ENCODE results near the gene BTBD2.
A peak's percentile ranks its signal among the peaks of the same experiment; 100 is the strongest.
"Not testable (repeated sequence)": the region's sequence is repeated elsewhere in the genome, so short reads cannot be mapped to it uniquely, and the experiment has no call there.

BTBD2 gene

DNA sequence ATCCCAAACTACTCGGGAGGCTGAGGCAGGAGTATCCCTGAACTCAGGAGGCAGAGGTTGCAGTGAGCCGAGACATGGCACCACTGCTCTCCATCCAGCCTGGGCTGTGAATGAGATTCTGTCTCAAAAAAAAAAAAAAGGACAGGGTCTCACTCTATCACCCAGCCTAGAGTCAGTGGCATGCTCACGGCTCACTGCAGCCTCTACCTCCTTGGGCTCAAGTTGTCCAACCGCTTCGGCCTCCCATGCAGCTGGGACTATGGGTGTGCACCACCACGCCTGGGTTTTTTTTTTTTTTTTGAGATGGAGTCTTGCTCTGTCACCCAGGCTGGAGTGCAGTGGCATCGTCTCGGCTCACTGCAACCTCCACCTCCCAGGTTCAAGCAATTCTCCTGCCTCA is 20.9 kb upstream of the BTBD2 start:
- H3K9me3 ChIP-seq (ENCODE audit: control insufficient read depth, insufficient read depth, low read length): no peaks in the 10 kb centered on the region
- H3K4me3 ChIP-seq (ENCODE audit: low read depth, low read length): no peak overlapping the region
- no peaks in the 10 kb centered on the region for H3K27me3 ChIP-seq (ENCODE audit: control insufficient read depth, insufficient read depth, low read length)
- no peak overlapping the region for H3K9ac ChIP-seq (ENCODE audit: low read depth, low read length)
- H3K27ac ChIP-seq (ENCODE audit: low read depth, low read length): no peak overlapping the region
- H3K36me3 ChIP-seq (ENCODE audit: control insufficient read depth, insufficient read depth, low read length): peaks cover 33% of the 10 kb centered on the region
- H3K4me1 ChIP-seq (ENCODE audit: control insufficient read depth, insufficient read depth, low read length): no peaks in the 10 kb centered on the region; the same call in 1 of the 2 replicates

DNA sequence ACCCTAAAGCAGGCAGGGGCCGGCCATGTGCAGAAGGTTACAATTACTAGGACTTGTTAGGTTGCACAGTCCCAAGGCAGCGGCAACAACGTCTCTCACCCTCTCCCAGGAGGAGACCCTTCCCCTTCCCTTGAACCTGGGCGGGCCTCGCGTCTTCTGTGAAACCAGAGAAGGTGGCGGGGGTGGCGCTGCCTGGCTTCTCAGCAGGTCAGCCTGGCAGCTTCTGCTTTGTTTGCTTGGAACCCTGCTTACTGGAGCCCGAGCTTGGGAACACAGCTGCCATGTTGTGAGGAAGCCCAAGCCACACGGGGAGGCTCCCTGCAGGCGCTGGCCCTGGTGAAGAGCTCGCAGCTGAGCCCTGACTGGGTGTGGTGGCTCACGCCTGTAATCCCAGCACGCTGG is 20.1 kb upstream of the BTBD2 start:
- Histone ChIP-seq H3K9ac (ENCODE audit: low read depth, low read length) (no peak overlapping the region), H3K27me3 (ENCODE audit: control insufficient read depth, insufficient read depth, low read length) (no peaks in the 10 kb centered on the region), H3K4me3 (ENCODE audit: low read depth, low read length) (no peak overlapping the region), H3K27ac (ENCODE audit: low read depth, low read length) (no peak overlapping the region), H3K4me1 (ENCODE audit: control insufficient read depth, insufficient read depth, low read length) (no peaks in the 10 kb centered on the region; the same call in 1 of the 2 replicates), H3K9me3 (ENCODE audit: control insufficient read depth, insufficient read depth, low read length) (no peaks in the 10 kb centered on the region), H3K36me3 (ENCODE audit: control insufficient read depth, insufficient read depth, low read length) (peaks cover 25% of the 10 kb centered on the region)

DNA sequence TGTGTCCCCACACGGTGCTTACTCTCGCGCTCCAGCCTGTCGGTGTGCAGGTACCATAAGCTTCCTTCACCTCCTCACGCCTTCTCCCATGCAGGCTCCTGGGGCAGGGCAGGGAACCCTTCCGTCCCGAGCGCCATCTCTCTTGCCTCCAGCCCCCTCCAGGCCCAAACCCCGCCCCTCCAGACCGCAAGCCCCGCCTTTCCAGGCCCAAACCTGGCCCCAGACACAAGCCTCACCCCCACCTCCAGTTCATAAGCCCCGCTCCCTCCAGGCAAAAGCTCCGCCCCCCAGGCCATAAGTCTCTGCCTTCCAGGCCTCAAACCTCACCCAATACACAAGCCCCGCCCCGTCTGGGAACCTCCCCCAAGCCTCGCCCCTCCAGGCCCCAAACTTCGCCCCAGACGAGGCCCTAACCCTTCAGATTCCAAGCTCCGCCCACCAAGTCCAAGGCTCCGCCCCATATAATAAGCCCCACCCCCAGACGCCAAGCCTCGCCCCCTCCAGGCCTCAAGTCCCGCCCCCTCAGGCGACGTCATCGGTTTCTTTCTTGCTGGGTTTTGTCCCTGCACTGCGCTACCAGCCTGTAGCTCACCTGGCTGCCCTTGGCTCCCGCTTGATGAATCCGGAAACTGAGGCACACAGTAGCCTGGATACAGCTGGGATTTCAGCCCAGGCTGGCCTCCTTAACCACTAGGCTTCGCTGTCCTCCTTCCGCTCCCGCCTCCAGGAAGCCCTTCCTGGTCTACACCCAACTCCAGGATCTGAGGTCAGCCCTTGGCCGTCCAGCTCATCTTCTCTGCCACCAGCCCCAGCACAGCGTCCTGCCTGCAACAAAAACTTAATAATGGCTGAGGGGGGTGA is 19.4 kb upstream of the BTBD2 start:
- Histone ChIP-seq H3K36me3 (ENCODE audit: control insufficient read depth, insufficient read depth, low read length) (peaks cover 19% of the 10 kb centered on the region), H3K4me3 (ENCODE audit: low read depth, low read length) (no peak overlapping the region), H3K4me1 (ENCODE audit: control insufficient read depth, insufficient read depth, low read length) (no peaks in the 10 kb centered on the region; the same call in 1 of the 2 replicates), H3K27ac (ENCODE audit: low read depth, low read length) (no peak overlapping the region), H3K9ac (ENCODE audit: low read depth, low read length) (no peak overlapping the region), H3K27me3 (ENCODE audit: control insufficient read depth, insufficient read depth, low read length) (no peaks in the 10 kb centered on the region), H3K9me3 (ENCODE audit: control insufficient read depth, insufficient read depth, low read length) (no peaks in the 10 kb centered on the region)

DNA sequence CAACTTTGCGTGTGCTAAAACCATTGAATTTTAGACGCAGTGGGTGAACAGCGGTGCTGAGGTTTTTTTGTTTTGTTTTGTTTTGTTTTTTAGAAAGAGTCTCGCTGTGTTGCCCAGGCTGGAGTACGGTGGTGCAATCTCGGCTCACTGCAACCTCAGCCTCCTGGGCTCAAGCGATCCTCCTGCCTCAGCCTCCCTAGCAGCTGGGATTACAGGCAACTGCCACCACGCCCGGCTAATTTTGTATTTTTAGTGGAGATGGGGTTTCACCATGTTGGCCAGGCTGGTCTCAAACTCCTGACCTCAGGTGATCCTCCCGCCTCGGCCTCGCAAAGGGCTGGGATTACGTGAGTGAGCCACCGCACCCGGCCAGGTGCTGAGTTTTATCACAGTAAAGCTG is 18.7 kb upstream of the BTBD2 start:
- not testable (repeated sequence) for H3K9me3 ChIP-seq (ENCODE audit: control insufficient read depth, insufficient read depth, low read length); H3K27ac ChIP-seq (ENCODE audit: low read depth, low read length); H3K27me3 ChIP-seq (ENCODE audit: control insufficient read depth, insufficient read depth, low read length); H3K4me1 ChIP-seq (ENCODE audit: control insufficient read depth, insufficient read depth, low read length); H3K9ac ChIP-seq (ENCODE audit: low read depth, low read length); H3K4me3 ChIP-seq (ENCODE audit: low read depth, low read length)
- H3K36me3 ChIP-seq (ENCODE audit: control insufficient read depth, insufficient read depth, low read length): peaks cover 11% of the 10 kb centered on the region

DNA sequence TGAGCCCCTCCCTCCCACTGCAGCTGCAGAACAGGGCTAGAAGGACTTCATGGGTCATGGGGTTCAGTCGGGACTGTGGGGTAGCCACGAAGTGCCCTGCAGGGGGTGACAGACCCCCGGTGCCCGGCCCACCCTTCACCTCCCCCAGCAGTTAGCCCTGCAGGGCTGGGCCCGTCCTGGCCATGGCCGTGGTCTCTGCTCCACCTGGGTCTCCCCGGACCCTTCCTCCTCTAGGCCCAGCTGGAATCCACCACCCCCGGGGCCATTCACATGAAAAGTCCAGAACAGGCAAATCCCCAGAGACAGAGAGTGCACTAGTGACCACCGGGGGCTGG is 18.3 kb upstream of the BTBD2 start:
- Histone ChIP-seq H3K36me3 (ENCODE audit: control insufficient read depth, insufficient read depth, low read length) (peaks cover 7% of the 10 kb centered on the region), H3K27me3 (ENCODE audit: control insufficient read depth, insufficient read depth, low read length) (no peaks in the 10 kb centered on the region), H3K9me3 (ENCODE audit: control insufficient read depth, insufficient read depth, low read length) (no peaks in the 10 kb centered on the region), H3K4me1 (ENCODE audit: control insufficient read depth, insufficient read depth, low read length) (no peaks in the 10 kb centered on the region; the same call in 1 of the 2 replicates), H3K4me3 (ENCODE audit: low read depth, low read length) (no peak overlapping the region), H3K27ac (ENCODE audit: low read depth, low read length) (no peak overlapping the region), H3K9ac (ENCODE audit: low read depth, low read length) (no peak overlapping the region)

DNA sequence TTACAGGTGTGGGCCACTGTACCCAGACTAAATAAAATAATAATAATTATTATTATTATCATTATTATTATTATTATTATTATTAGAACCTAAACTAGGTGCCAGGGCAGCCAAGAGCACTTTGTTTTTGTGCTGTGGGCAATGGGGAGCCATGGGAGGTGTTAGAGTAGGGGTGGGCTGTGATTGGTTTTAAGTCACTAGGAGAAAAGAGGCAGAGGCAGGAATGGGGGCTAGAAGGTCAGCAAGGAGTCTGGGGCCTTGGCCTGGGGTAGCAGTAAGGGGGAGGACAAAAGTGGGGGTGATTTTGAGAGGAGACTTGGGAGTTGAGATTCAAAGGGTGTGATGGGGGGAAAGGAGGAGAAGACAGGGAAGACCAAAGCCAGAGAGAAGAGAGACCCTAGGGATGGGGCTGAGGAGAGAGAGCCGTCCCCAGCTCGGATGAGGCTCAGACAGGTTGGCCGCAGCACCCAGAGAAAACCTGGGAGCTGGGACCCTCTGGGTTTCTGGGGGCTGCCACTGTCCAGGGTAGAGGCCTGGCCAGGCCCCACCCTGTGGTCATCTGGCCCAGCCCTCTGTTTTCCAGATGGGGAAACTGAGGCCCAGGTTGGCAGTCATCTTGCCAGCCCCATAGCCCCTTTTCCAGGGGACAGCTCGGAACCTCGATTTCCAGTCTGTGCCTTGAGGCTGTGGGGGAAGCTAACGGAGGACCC is 17.8 kb upstream of the BTBD2 start:
- H3K36me3 ChIP-seq (ENCODE audit: control insufficient read depth, insufficient read depth, low read length): 0 out of 2 replicates have a peak, but pooled peaks cover 2% of the 10 kb centered on the region
- no peak overlapping the region for H3K27ac ChIP-seq (ENCODE audit: low read depth, low read length)
- no peak overlapping the region for H3K9ac ChIP-seq (ENCODE audit: low read depth, low read length)
- H3K9me3 ChIP-seq (ENCODE audit: control insufficient read depth, insufficient read depth, low read length): no peaks in the 10 kb centered on the region
- no peak overlapping the region for H3K4me3 ChIP-seq (ENCODE audit: low read depth, low read length)
- no peaks in the 10 kb centered on the region for H3K27me3 ChIP-seq (ENCODE audit: control insufficient read depth, insufficient read depth, low read length)
- H3K4me1 ChIP-seq (ENCODE audit: control insufficient read depth, insufficient read depth, low read length): no peaks in the 10 kb centered on the region; the same call in 1 of the 2 replicates

DNA sequence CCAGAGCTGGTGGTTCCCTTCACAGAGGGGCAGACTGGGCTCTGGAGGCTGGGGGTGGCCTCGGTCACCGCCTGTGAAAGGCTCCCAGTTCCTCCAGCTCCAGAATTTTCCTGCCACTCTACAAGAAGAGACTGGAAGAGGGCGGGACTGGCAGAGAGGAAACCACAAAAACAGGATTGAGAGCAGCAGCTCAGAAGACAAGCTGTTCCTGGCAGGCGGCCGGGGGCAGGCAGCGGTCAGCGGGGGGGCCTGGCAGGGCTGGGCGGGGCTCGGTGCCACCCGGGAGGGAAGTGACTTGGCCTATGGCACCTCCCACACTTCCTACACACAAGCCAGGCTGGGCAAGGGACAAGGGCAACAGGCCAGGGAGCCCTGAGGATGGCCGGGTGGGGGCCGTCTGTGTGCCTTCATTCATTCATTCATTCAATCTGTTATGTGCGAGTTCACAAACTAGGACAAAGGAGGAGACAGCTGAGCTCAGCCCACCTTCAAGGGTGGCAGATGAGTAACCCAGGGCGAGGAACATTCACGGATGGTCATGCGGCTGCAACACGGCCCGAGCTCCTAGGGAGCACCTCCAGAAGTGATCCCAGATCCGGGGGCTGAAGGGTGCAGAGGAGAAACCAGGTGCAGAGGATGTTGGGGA is 16.9 kb upstream of the BTBD2 start:
- Histone ChIP-seq H3K4me3 (ENCODE audit: low read depth, low read length) (no peak overlapping the region), H3K4me1 (ENCODE audit: control insufficient read depth, insufficient read depth, low read length) (no peaks in the 10 kb centered on the region; the same call in 1 of the 2 replicates), H3K36me3 (ENCODE audit: control insufficient read depth, insufficient read depth, low read length) (no peaks in the 10 kb centered on the region), H3K9me3 (ENCODE audit: control insufficient read depth, insufficient read depth, low read length) (no peaks in the 10 kb centered on the region), H3K27ac (ENCODE audit: low read depth, low read length) (peak overlapping the region; percentile 55), H3K9ac (ENCODE audit: low read depth, low read length) (no peak overlapping the region), H3K27me3 (ENCODE audit: control insufficient read depth, insufficient read depth, low read length) (no peaks in the 10 kb centered on the region)

DNA sequence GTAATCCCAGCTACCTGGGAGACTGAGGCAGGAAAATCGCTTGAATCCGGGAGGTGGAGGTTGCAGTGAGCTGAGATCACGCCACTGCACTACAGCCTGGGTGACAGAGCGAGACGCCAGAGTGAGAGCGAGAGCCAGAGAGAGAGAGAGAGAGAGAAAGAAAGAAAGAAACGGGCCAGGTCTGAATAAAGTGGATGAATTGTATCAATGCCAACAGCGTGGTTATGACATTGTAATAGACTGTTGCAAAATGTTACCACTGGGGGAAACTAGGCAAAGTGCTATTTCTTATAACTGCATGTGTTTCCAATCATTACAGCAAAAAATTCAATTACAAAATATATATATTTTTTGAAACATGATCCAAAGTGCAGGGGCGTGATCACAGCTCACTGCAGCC is 11.8 kb upstream of the BTBD2 start:
- Histone ChIP-seq H3K27ac (ENCODE audit: low read depth, low read length) (no peak overlapping the region), H3K4me3 (ENCODE audit: low read depth, low read length) (no peak overlapping the region), H3K27me3 (ENCODE audit: control insufficient read depth, insufficient read depth, low read length) (no peaks in the 10 kb centered on the region), H3K9ac (ENCODE audit: low read depth, low read length) (no peak overlapping the region), H3K9me3 (ENCODE audit: control insufficient read depth, insufficient read depth, low read length) (no peaks in the 10 kb centered on the region; the same call in 1 of the 2 replicates), H3K36me3 (ENCODE audit: control insufficient read depth, insufficient read depth, low read length) (no peaks in the 10 kb centered on the region), H3K4me1 (ENCODE audit: control insufficient read depth, insufficient read depth, low read length) (no peaks in the 10 kb centered on the region; the same call in 1 of the 2 replicates)

DNA sequence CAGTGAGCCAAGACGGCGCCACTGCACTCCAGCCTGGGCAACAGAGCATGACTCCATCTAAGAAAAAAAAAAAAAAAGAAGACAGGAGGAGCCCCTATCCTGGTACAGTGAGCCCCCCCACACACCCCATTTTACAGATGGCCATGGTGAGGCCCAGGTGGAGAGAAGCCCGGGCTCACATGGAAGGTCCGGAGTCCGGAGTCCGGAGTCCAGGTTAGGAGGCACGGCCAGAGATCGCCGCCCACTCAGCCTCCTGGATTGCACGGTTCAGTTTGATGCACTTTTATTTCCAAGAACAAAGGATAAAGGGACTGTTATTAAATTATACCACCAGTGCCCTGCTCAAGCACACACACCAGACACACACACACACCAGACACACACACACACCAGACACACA is 11.3 kb upstream of the BTBD2 start:
- Histone ChIP-seq H3K4me1 (ENCODE audit: control insufficient read depth, insufficient read depth, low read length) (no peaks in the 10 kb centered on the region), H3K9ac (ENCODE audit: low read depth, low read length) (no peak overlapping the region), H3K4me3 (ENCODE audit: low read depth, low read length) (no peak overlapping the region), H3K27ac (ENCODE audit: low read depth, low read length) (no peak overlapping the region), H3K36me3 (ENCODE audit: control insufficient read depth, insufficient read depth, low read length) (no peaks in the 10 kb centered on the region), H3K27me3 (ENCODE audit: control insufficient read depth, insufficient read depth, low read length) (no peaks in the 10 kb centered on the region), H3K9me3 (ENCODE audit: control insufficient read depth, insufficient read depth, low read length) (no peaks in the 10 kb centered on the region; the same call in 1 of the 2 replicates)

DNA sequence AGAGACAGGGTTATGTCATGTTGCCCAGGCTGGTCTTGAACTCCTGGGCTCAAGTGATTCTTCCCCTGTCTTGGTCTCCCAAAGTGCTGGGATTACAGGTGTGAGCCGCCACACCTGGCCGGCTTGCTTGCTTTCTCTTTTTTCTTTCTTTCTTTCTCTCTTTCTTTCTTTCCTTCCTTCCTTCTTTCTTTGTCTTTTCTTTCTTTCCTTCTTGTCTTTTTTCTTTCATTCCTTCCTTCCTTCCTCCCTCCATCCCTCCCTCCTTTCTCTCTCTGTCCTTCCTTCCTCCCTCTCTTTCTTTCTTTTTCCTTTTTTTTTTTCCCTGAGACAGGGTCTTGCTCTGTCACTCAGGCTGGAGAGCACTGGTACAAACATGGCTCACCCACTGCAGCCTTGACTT is 6.8 kb upstream of the BTBD2 start:
- H3K36me3 ChIP-seq (ENCODE audit: control insufficient read depth, insufficient read depth, low read length): no peaks in the 10 kb centered on the region
- no peaks in the 10 kb centered on the region; the same call in 1 of the 2 replicates for H3K9me3 ChIP-seq (ENCODE audit: control insufficient read depth, insufficient read depth, low read length)
- H3K4me1 ChIP-seq (ENCODE audit: control insufficient read depth, insufficient read depth, low read length): no peaks in the 10 kb centered on the region
- H3K27me3 ChIP-seq (ENCODE audit: control insufficient read depth, insufficient read depth, low read length): no peaks in the 10 kb centered on the region
- H3K9ac ChIP-seq (ENCODE audit: low read depth, low read length): no peak overlapping the region
- H3K27ac ChIP-seq (ENCODE audit: low read depth, low read length): no peak overlapping the region
- H3K4me3 ChIP-seq (ENCODE audit: low read depth, low read length): no peak overlapping the region

All from HUES48 (cell line).